ENCODE measurements around the gene ATAD5.
A peak's percentile ranks its signal among the peaks of the same experiment; 100 is the strongest.

The ATAD5 gene

GRCh38 chr17:30831663-30832437 lies at the start of gene ATAD5 (continued):
- no peak for TF ChIP-seq ZNF488 (tag by site-specific recombination; IDR thresholded peaks at IDR 0.05)
- no peak for TF ChIP-seq ZFP3 (tag by site-specific recombination; IDR thresholded peaks at IDR 0.05; ENCODE audit: low read depth)
- TF ChIP-seq ZNF426 (tag by site-specific recombination; IDR thresholded peaks at IDR 0.05), result no peak
- TF ChIP-seq ZNF549 (tag by site-specific recombination; IDR thresholded peaks at IDR 0.05), result no peak
- TF ChIP-seq ZNF184 (tag by site-specific recombination; IDR thresholded peaks at IDR 0.05), result no peak
- peak; percentile 61; the same call in 1 of the 2 replicates for TF ChIP-seq ZBTB8A (tag by site-specific recombination; IDR thresholded peaks at IDR 0.05)
- peak; percentile 69; the same call in 1 of the 2 replicates for TF ChIP-seq ZFP37 (tag by site-specific recombination; IDR thresholded peaks at IDR 0.05)
- TF ChIP-seq ZSCAN30 (tag by site-specific recombination; IDR thresholded peaks at IDR 0.05), result peak; percentile 63; the same call in 1 of the 2 replicates
- peak; percentile 50; the same call in 1 of the 2 replicates for TF ChIP-seq YY1 (tag by site-specific recombination; IDR thresholded peaks at IDR 0.05)
- no peak for TF ChIP-seq MYNN (tag by site-specific recombination; IDR thresholded peaks at IDR 0.05; ENCODE audit: borderline replicate concordance)
- peak; percentile 49; the same call in 1 of the 2 replicates for TF ChIP-seq ZSCAN23 (tag by site-specific recombination; IDR thresholded peaks at IDR 0.05)
- no peak for TF ChIP-seq ZNF292 (tag by site-specific recombination; IDR thresholded peaks at IDR 0.05; ENCODE audit: borderline replicate concordance, low read depth)
- TF ChIP-seq ZNF157 (tag by site-specific recombination; IDR thresholded peaks at IDR 0.05), result no peak
- peak; percentile 97 for TF ChIP-seq ZNF335 (tag by site-specific recombination; conservative IDR thresholded peaks at IDR 0.05)
- TF ChIP-seq ZNF513 (tag by site-specific recombination; IDR thresholded peaks at IDR 0.05), result no peak
- TF ChIP-seq ZBTB26 (tag by site-specific recombination; optimal IDR thresholded peaks at IDR 0.05), result peak; percentile 70
- TF ChIP-seq ZNF416 (tag by site-specific recombination; IDR thresholded peaks at IDR 0.05), result no peak
- peak; percentile 68 for TF ChIP-seq ZNF629 (tag by site-specific recombination; IDR thresholded peaks at IDR 0.05)
- no peak for TF ChIP-seq ELK4 (IDR thresholded peaks at IDR 0.05; ENCODE audit: borderline replicate concordance, low read depth, low read length)
- TF ChIP-seq HOXD13 (CRISPR knock-in tag; IDR thresholded peaks at IDR 0.05; ENCODE audit: borderline replicate concordance), result no peak
- peak; percentile 84 for TF ChIP-seq IKZF3 (tag by site-specific recombination; IDR thresholded peaks at IDR 0.05)
- no peak for TF ChIP-seq ZNF214 (tag by site-specific recombination; IDR thresholded peaks at IDR 0.05; ENCODE audit: borderline replicate concordance)
- no peak for TF ChIP-seq ZNF138 (tag by site-specific recombination; IDR thresholded peaks at IDR 0.05; ENCODE audit: borderline replicate concordance)
- no peak for TF ChIP-seq CTCF (tag by site-specific recombination; IDR thresholded peaks at IDR 0.05)
- 0 out of 2 replicates have a peak, but pooled peaks have one; percentile 20 for TF ChIP-seq ZNF623 (tag by site-specific recombination; IDR thresholded peaks at IDR 0.05)
- TF ChIP-seq ZNF350 (tag by site-specific recombination; IDR thresholded peaks at IDR 0.05), result no peak
- no peak for TF ChIP-seq ZNF585B (tag by site-specific recombination; IDR thresholded peaks at IDR 0.05)
- no peak for TF ChIP-seq HIC1 (tag by site-specific recombination; IDR thresholded peaks at IDR 0.05)
- no peak for TF ChIP-seq ZNF221 (tag by site-specific recombination; IDR thresholded peaks at IDR 0.05; ENCODE audit: borderline replicate concordance)
- no peak for TF ChIP-seq ZNF626 (tag by site-specific recombination; IDR thresholded peaks at IDR 0.05)
- peak; percentile 39; the same call in 1 of the 2 replicates for TF ChIP-seq KLF1 (tag by site-specific recombination; IDR thresholded peaks at IDR 0.05)
